KBM-7 (cell line): Measurements from ENCODE around the gene UBFD1.
A peak's percentile ranks its signal among the peaks of the same experiment; 100 is the strongest.
"Not testable (repeated sequence)": the region's sequence is repeated elsewhere in the genome, so short reads cannot be mapped to it uniquely, and the experiment has no call there.

ENCODE experiments used
- DNase-seq: peaks from one replicate; pipeline ENCODE4 v3.0.0-alpha.2; 2015
- in situ Hi-C: fragments of 300-500 bp; cut with MboI; formaldehyde crosslinking; loops from 2 replicates; pipeline ENCODE4 v1.14.3; 2020; ENCODE audit warnings: low sequenced_read_pairs, low pct_unique_long_range_greater_than_20kb, mixed read lengths

Gene UBFD1

GRCh38 chr16:23594186-23594585 is 36.7 kb downstream of the UBFD1 start:
- in situ Hi-C loops = no loop called here
- DNase-seq = no peak

GRCh38 chr16:23595246-23595950 is 37.9 kb downstream of the UBFD1 start:
- in situ Hi-C loops = no loop called here
- peak; percentile 18 for DNase-seq

- DNase-seq = peak; percentile 93
- in situ Hi-C loops = no loop called here
Observed at GRCh38 chr16:23595951-23596720, 38.6 kb downstream of the UBFD1 start, which contains the start of gene NDUFAB1. NDUFAB1 (minus strand) TSS chr16:23596316; CDS start chr16:23596290, 26 bp downstream.

- DNase-seq = peak; percentile 73
- in situ Hi-C loops = no loop called here
Observed at GRCh38 chr16:23597003-23597756, 39.7 kb downstream of the UBFD1 start.

GRCh38 chr16:23607726-23608125 is 50.2 kb downstream of the UBFD1 start:
- in situ Hi-C loops = no loop called here

GRCh38 chr16:23608194-23608593 is 50.7 kb downstream of the UBFD1 start:
- DNase-seq = peak; percentile 28
- in situ Hi-C loops = no loop called here

More at GRCh38 chr16:23607726-23608125, 50.2 kb downstream of the UBFD1 start:
- DNase-seq = no peak

- no peak for DNase-seq
- in situ Hi-C loops = no loop called here
Observed at GRCh38 chr16:23609929-23610328, 52.4 kb downstream of the UBFD1 start.

GRCh38 chr16:23610905-23611304 is 53.4 kb downstream of the UBFD1 start:
- in situ Hi-C loops, DNase-seq: not testable (repeated sequence)

- in situ Hi-C loops = no loop called here
- no peak for DNase-seq
Observed at GRCh38 chr16:23611936-23612335, 54.4 kb downstream of the UBFD1 start.

GRCh38 chr16:23615805-23616204 is 58.3 kb downstream of the UBFD1 start:
- no peak for DNase-seq
- in situ Hi-C loops = no loop called here
